HG02973 (cell line): ENCODE measurements around the gene KDM2B.

Source experiments
- ATAC-seq: cut with Tn5 transposase; IDR thresholded peaks from one replicate; pipeline ENCODE4 v1.9.1; 2021; ENCODE audit warnings: moderate library complexity; ENCODE audit not compliant: unreplicated experiment

The KDM2B gene

DNA sequence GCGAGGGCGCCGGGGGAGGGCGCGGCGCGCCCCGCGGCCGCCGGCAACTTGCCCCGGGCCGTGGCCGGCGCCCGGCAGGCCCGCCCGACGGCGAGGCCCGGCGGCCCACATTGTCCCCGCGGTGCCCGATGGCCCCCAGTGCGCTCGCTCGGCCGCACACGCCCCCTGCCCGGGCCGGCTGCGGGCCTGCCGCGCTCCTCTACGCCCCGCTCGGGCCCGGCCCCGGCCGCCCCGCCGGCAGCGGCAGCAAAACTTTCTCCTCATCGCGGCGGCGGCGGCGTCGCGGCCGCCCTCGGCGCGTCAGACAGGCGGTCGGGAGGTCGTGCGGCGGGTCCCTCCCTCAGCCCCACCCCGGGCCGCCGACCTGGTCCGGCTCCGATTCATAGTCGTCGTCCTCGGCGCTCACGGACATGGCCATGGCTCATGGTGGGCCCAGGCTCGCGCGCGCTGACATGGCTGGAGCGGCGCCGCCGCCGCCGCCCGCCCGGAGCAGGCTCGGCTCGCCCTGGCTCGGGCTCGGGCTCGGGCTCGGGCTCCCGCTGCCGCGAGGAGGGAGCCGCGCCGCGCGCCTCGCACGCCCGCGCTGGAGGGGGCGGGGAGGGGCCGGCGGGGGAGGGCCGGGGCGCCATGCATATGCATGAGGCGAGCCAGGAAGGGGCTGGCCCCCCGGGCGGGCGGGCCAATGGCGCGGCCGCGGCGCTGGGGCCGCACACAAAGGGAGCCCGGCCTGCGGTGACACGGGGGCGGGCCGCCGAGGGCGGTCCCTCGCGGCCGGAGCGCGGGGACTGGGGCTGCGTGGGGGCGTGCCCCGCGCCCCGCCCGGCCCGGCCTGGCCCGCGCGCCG lies 113.8 kb downstream of the KDM2B start:
- peak; percentile 81 for ATAC-seq

DNA sequence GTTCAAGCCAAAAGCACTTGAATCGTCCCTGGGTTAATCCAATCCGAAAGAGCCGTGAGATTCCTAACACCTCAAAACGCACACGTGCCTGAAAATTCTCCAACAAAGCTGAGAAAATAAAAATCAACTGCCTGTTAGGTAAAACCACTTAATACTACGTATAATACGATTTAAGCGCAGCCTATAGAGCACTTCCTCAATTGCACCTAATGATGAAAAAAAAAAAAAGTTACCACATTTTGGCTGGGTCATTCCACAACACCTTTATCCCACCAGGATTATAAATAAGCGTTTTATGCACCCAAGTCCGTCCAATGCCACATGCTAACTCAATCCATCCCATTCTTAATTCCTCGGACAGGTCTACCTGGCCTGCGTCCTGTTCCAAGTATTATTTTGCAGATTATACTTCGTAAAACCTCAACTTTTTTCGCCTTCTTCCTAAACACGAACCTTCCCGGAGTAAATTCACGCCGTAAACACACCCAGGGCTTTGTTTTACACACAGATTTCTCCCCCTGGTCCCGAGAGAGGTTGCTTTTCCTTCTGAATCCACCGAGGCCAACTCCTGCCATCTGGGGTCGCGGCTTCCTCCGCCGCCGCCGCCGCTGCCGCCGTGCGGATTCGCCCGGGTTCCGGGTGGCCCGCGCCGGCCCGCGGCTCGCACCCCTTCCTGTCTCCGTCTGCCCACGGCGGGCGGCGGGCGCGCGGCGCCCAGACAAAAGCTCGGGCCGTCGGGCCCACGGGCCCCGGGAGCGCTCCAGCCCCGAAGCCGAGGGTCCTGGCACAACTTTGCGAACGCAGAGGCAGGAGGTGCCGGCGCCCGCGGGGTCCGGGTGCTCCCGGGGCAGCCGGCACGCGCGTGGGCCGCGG lies 114.7 kb downstream of the KDM2B start:
- ATAC-seq = peak; percentile 11

DNA sequence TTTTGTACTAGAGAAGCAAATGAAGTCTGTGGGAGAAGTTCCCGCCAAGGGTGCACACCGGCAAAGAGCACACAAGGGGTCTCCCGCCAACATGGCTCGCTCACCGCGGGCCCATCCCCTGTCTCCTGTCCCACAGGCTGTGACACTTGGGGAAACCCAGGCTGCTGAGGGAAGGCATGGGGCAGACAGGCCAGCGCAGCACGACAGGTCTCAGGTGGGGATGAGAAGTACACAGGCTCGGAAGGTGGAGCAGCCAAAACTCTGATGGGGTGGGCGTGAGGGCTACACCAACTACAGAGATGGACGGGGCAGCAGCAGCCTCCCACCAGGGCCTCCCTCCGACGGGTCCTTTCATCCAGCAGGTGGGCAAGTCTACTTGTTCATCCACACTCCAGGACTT lies 116.5 kb downstream of the KDM2B start:
- no peak for ATAC-seq

DNA sequence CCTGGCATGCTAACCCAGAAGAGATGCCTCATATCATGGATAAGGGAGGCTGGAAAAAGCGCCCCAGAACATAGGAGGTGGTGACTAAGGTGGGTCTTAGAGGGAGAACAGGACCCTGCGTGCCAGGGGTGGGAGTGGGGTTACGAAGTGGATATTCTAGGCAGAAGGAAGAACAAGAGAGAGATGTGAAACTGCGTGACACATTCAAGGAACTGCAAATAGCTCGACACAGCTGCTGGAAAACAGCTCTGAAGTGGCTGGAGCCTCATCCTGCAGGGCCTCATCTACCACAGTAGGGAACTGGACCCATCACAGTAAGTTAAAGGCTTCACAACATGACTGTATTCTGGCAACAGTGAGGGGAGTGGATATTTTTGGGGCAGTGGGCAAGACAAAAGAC lies 119.8 kb downstream of the KDM2B start:
- ATAC-seq = no peak

DNA sequence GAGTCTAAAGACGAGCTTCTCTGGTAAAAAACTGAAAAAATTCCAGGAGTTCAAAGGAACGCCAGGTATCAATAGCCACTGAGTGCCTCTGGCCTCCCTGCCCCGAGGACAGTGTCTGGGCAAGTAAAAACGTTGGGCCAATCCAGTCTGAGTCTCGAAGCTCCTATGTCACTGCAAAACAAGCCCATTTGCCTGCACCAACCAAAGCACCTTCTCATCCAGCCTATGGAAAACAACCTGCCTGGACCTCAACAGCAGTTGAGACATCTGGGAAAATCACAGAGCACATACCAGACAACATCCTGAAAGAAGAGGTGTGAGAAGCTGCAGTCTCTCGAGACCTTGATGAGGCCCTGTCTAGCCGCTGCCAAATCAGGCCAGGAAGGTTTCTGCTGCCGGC lies 124.3 kb downstream of the KDM2B start:
- no peak for ATAC-seq

DNA sequence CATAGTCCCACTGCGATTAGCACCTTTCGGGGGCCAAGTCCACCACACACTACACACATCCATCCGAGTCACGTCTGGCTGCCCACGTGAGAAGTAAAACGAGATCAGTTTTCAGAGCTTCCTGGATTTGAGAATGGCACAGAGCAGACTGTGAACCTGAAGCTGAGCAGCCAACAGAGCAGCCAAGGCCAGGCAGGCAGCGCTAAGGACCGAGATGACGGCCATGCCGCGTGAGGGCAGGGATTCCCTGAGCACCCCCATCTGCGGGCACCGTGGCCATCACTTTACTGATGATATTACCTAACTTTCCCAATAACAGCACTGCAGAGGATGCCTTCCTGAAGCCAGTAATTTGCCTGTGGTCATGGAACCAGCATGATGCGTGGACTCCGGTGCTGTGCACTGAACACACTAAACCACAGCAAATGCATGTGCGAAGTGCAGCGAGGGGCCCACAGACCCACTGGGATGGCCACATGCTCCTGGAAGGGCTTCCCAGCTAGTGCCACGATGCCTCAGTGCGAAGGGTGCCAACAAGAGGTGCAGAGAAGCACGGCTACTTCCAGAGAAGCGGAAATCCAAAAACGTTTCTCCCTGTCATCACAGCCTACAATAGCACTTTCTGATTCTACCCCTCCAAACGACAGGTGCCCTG lies 124.9 kb downstream of the KDM2B start:
- no peak for ATAC-seq

DNA sequence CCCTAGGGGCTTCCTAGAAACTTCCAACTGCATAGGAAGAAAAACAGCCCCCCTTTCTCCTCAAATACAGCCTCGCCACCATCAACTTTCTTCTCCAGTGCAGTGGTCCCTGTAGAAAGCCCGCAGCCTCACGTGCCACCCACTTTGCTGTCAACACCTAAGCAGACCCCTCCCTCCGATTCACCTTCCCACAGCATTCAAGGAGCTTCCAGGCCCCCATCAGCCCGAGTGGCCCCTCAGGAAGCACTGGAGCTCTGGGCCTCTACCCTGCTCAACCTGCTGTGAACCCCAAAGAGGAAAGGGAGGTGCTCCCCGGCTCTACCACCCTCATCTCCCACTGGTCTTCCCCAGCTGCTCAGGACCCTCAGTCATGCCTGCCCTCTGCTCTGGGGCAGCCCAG lies 125.9 kb downstream of the KDM2B start:
- ATAC-seq = no peak

DNA sequence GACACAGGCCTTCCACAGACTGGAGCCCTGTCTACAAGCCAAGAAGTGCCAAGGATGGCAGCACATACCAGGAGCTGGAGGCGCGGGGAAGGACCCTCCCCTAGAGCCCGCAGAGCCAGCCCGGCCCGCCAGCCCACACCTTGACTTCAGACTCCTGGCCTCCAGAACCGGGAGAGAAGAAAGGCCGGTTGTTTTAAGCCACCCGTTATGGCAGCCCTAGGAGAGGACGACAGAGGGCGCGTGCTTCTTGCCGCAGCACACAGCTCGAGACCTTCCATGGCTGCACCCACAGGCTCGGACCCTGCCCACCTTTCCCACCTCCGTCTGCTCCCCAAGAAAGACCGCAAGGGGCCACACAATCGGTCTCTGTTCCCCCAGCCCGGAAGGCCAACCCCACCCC lies 127.2 kb downstream of the KDM2B start:
- no peak for ATAC-seq

DNA sequence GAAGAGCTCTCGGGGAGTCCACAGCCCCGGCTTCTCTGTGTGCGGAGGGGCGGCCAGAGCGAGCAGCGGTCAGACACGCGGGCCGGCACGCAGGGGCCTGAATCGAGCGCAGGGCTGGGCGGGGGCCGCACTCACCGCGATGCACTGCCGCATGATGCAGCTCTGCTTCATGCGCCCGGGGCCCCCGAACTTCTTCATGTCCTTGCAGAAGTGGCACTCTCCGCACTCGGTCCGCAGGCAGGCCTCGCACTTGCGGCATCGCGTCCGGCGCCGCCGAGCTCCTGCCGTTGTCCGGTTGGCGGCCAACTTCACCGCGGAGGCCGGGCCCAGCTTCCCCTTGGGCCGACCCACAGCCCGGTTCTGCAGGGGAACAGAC lies 127.8 kb downstream of the KDM2B start:
- no peak for ATAC-seq

DNA sequence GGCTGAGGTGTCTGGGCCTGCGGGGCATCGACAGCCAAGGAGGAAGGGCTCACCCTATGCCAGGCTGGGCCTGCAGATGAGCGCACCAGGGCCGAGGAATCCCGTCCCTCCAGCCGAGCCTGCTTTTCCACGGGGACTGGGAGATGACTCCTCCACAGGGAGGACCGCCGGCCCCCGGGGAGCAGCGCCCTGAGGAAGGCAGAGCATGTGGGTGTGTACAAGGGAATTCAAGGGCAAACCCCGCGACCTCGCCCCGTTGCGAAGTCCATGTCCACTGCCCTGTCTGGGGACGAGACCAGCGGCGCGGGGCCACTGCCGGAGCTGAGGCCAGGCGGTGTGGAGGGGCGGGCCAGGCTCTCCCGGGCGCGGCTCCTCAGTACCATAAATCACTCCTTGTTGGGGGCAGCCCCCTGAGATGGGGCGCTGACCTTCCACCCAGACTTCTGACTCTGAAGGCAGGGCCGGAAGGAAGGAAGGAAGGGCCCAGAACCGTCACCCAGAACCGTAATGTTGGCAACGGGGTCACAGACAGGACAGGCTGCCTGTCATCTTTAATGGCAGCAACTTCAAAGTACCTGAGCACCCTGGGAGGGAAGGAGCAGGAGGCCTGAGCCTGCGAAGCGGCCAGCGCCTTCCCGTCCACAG lies 128.4 kb downstream of the KDM2B start:
- no peak for ATAC-seq

DNA sequence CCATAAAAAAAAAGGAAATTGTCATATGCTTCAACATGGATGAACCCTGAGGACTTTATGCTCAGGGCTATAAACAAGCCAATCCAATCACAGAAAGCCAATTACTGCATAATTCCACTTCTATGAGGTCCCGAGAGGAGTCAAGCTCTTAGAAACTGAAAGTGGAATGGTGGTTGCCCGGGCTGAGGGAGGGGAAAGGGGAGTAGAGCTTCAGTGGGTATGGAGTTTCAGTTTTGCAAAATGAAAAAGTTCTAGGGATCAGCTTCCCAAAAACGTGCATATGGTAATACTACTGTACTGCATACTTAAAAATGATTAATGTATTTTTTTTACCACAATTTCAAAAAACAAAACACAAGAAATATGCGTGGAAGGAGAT lies 128.9 kb downstream of the KDM2B start:
- no peak for ATAC-seq

DNA sequence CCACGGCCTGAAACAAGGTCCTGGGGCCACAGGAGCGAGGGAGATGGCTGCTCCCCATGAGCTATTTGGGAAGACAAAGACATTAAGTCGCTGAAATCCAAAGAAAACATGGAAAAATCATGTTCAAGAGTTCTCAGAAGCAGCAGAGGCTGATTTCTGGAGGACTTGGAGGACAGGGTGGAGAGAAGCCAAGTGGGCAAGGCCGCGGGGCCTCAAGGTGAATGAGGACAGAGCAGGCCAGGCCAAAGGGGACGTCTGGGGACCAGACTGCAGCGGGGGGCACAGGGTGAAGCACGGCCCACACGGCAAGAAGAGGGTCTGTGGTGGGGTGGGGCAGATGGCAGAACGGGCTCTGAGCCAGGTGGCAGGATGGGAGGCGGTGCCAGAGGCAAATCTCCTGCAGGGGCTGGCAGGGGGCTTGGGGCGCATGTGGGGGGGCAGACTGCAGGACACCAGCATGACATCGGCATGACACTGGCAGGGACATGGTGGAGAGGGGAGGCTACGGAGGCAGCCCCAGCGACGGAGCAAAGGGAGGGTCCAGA lies 132.0 kb downstream of the KDM2B start:
- ATAC-seq = no peak

DNA sequence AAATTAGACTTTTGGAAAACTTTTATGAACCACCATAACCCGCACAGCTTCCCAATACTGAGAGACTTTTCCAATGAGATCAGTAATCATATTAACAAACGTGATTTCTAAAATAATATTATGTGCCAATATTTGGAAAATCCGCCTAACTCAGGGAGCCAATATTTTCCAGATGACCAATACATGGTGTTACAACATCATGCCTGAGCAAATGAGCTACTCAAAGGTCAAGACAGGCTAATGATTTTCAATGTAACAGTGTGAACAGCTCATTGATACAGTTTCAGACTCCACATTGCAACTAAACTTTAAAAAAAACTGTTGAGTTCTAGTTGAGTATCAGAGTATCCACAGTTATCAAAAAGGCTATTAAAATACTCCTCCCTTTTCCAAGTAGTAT lies 134.1 kb downstream of the KDM2B start:
- ATAC-seq = no peak

DNA sequence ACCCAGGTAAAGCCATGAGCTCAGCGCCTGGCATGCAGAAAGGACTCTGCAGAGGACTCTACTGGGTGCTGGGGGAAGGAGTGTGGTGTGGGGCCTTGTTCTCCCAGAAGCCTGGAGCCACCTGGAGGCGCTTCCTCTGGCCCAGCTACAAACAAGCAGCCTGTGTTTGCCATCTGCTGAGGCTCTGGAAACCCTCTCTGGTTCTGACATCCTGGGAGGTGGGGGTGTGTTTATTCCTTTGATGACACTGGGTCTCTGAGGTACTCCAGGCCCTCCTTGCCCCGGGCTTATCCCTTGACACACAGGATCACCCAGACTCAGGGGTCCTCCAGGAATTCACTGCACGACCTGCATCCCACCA lies 136.0 kb downstream of the KDM2B start:
- no peak for ATAC-seq

DNA sequence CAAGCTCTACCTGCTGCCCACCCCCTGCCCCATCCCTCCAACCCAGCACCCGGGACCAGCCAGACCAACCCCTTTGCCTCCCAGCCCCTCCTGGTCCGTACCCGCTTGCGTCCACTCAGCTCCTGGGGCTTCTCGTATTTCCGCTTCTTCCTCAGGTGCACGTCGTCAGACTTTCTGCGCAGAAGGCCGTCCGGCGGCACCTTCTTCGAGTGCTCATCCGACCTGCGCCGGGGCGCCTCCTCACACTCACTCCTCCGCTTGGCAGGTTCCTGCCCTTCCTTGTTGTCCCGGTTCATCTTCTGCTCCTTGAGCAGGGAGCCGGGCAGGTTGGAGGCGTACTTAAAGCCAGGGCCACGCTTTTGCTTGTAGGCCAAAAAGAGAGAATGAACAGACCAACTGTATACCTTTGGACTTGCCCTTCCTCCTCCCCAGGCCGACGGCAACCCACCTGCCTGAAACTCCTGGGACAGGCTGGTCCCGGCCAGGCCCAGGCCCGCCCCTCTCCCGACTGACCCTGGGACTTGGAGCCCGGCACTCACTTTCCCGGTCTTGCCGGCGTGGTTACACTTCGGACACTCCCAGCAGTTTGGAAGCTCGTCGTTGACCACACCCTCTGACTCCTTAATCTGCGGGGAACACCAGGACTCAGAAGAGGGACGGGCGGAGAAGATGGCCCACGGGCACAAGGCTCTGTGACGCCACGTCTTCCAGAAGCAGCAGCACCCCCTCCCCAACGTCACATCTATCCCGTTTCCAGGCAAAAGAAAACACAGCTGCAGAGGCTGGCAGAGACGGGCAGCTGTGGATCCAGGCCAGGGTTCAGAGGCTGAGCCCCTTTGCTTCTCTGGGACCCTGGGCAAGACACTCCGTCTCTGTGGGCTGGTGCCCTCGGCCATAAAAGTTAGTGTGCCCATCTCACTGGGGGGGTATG lies 136.6 kb downstream of the KDM2B start:
- ATAC-seq = no peak

DNA sequence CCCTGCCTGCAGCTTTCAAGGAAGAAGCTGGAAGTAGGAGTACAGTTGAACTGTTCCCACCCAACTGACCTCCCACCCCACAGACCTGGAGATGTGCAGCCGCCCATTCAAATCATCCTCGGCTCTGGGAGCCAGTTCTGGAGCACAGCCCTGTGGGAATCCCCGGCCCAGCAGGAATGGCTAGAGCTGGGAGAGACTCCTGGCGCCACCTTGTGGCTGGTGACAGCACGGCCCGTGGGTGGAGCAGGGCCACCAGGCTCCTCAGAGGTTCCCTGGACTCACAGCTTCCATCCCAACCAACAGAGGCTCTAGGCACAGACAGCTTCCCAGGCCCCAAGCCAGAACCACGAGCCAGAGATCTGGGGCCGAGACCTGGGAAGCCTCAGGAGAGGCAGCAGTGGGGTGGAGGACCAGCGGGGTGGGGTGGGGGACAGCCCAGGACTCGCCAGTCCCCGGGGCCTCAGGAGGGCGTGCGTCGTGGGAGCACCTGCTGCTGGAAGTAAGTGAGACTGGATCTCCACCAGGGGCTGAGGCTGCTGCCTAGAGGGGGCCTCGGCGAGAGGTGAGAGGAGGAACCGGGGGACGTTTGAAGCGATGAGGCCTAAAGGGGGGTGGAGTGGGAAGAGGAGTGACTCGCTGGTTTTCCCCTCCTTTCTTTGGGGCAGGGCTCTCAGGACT lies 137.5 kb downstream of the KDM2B start:
- ATAC-seq = no peak

DNA sequence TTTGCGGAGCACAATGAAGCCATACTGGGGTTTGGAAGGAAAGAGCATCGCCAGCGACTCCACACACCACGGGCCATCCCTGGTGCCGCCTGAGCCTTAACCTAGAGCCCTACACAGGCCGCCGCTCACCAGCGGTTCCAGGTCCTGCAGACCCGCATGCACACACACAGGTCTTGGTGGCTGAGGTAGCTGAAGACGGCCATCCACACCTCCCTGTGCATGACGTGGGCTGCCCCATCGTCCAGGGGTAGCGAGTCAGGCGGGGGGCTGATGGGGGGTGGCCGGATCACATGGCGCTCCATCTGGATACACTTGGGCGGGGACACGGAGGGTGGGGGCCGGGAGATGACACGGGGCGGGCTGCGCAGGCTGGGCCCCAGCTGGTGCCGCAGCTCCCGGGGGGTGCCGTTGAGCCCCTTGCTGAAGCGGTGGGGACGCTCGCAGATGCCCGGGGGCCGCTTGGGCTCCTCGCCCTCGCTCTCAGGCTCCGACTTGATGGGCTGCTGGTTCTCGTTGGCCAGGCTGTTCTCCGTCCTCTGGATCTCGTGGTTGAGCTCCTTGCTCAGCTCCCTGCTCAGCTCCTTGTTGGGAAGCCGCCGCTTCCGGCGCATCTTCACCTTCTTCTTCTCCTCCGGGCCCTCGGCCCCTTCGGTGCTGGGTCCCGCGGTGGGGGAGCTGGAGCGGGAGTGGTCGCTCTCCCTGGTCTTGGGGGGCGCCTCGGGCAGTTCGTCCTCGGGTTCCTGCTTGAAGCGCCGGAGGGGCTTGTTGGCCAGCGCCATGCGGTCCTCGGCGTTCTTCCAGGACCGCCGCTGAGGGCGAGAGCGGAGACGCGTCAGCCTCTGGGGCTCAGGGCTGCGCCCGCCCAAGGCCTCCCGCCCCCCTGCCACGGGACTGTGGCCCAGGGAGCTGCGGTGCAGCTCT lies 138.5 kb downstream of the KDM2B start:
- no peak for ATAC-seq

DNA sequence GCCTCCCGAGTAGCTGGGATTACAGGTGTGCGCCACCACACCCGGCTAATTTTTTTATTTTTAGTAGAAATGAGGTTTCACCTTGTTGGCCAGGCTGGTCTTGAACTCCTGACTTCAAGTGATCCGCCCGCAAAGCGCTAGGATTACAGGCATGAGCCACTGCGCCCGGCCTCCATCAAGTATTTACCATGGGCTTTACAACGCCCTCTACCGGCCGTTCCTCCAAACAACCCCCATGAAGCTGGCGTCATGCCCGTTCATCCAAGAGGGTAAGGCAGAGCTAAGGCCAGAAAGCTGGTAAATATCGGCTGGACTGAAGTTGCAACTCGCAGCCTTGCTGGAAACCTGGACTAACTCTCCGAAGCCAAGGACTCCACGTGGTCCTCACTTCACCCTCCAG lies 139.3 kb downstream of the KDM2B start:
- ATAC-seq = no peak
